ENCODE data around the gene CYCS.

Gene CYCS

DNA sequence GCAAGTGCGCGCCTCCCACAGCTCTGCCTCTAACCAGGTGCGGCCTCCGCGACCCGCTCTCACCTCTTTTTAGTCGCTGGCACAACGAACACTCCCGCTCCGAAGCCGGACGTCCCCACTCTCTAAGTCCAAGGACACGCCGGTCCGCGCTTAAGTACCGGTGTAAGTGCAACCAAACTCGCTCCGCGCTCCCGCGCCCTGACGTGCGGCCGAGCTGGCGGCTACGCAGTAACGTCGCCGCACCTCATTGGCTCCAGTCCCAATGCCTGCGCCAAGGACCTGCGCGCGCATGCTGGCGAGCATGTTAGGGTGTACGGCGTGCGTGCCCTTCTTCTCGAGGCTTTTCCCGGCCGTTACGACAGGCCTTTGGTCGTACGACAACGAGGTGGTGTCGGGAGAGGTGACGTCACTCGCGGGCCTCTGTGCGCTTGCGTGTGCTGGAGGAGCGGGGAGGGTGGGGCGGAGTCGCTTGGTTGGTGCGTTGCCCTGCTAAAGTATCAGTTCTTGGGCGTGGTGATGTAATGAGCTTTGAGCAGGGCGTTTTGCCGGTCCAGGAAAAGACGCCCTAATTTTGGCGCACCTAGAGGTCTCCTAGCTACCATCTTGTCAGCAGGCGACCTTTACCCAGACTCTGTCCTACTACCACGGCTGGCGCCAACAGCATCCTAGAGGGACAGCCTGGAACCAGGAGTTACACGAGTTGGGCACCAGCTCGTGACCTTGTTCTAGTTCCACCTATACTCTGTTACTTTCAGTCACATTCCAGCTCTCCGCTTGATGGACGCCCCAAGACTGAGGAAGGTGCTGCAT is at the start of gene CYCS:
Gene CYCS, minus strand, starts transcription at position 124 of the 810 bp plus-strand sequence. CDS start 1,141 bp downstream, outside the sequence.
- DNase-seq: peak; percentile 90 to 100 (median 99)

DNA sequence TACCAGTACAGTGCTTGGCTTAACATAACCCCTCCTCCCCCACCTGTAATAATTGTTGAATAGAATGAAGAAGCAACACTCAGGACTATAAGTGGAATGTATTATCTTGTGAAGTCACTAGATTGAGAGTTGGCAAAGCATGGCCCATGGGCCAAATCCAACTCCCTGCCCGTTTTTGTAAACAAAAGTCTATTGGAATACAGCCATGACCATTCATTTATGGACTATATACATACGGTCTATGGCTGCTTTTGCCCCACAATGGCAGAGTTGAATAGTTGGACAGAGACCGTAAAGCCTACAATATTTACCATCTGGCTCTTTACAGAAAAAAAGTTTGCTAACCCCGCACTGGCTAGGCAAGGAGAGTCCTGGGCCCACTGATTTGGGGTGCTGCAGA is 48.1 kb upstream of the CYCS start:
- no peak for DNase-seq

DNA sequence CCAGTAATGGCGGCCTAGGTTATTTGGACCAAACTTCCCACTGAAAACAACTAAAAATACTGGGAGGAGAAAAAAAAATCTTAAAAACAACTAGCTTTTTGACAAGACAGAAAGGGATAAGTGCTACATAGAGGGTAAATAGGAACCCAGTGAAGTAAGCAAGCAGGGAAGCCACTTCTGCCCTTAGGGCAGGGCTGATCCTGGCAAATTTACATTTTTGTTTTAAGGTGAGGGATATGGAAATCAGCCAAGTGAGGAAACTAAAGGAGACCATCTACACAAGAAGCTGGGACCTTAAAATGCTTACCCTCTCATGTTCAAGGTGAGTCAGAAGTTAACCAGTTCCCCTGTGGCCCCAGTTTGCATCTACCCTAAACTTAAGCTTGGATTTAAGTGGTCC is 46.5 kb upstream of the CYCS start:
- DNase-seq: no peak

DNA sequence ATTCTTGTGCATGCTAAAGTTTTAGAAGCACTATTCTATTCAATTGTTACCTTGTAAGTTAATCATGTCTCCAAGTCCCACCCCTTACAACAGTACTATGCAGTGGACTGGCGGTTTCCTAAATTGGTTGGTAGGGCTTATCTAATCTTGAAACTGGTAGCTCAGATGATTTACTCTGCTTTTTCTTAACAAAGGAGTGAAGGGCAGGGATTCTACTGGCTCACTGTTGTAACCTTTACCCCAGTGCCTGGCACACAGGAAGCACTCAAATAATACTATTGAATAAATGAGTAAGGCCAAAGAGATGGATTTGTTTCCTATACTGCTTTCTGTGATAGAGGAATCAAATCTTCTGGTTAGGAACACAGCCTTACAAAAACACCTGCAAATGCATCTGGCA is 46.0 kb upstream of the CYCS start:
- no peak for DNase-seq

DNA sequence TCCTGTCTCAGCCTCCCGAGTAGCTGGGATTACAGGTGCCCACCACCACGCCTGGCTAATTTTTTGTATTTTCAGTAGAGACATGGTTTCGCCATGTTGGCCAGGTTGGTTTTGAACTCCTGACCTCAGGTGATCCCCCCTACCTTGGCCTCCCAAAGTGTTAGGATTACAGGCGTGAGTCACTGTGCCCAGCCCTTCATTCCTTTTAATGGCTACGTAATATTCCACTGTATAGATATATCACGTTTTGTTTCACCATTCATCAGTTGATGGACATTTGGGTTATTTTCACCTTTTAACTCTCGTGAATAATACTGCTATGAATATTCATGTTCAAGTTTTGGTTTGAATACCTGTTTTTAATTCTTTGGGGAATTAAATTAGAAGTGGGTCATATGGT is 44.6 kb upstream of the CYCS start:
- no peak for DNase-seq

DNA sequence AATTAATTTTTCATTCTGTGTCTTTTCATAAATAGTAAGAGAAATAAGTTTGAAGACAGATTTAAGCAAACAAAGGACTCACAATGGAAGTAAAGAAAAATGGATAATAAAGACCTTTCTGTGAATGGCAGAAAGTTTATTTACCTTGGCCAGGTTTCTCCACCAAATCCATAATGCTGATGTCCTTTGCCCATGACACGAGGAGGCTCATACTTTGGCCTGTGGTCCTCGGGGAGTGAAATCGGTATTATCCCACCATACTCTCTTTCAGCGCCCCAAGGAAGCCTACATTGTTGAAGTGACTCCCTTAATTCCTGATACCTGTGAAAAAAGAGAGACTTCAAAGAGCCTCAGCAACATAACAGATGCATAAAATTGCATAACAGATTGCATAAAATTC is 43.1 kb upstream of the CYCS start:
- no peak for DNase-seq

DNA sequence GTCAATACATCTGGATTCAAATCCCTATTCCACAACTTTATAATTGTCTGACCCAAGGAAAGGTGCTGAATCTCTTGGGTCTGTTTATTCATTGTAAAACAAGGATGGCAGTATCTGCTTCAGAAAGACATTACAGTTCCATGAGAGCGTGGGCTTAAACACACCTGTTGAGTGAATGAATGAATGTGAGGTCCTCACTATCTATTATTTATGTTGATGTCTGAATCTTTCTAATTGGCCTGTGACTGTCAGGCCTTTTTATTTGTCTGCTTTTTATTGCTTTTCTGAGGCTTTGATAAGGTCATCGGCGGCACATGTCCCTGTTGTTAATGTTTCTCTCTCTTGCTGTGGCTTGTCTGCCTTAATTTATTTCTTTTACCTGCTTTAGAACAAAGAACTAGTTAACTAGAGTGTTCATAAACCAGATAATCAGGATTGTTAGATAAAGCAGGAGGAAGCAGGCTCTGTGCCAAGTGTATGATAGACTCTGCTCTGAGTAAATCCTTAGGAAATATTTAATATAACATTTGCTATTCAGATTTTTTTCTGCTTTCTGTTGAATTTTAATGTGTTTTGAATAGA is 42.3 kb upstream of the CYCS start:
- no peak for DNase-seq

DNA sequence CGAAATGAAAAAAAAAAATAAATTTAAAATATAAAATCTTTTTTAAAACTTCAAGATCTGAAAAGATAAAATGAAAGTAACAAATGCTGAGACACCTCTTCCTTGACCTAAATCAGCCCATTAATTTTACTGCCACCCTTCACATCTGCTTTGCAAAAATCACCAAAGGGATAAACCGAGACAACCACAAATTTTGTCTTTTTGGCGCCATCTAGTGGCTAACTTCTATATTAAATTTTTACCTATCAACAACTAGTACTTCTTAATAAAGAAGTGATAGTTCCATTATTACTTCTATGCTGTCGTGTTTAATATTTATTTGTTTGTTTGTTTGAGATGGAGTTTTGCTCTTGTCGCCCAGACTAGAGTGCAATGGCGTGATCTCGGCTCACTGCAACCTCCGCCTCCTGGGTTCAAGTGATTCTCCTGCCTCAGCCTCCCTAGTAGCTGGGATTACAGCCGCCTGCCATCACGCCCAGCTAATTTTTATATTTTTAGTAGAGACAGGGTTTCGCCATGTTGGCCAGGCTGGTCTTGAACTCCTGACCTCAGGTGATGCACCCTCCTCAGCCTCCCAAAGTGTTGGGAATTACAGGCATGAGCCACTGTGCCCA is 35.0 kb upstream of the CYCS start:
- peak in 1 of 51 donors; percentile 10 for DNase-seq

DNA sequence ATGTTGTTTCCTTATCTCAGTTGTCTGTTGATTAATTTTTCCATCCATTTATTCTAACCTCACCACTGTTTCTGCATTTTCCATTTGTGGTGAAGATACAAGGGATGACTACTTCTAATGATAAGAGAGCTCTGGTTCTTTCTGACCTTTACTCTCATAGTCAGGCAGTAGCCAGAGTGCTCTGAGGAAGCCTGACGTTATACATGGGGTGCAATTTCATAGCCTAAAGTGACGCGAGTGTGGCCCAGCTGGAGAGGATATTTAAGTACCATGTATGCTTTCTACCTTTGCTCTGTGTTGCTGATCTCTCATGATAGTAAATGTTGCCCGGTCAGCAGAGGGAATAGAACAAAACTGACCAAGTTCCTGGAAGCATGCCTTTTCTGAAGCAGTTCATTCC is 33.9 kb upstream of the CYCS start:
- DNase-seq: no peak

DNA sequence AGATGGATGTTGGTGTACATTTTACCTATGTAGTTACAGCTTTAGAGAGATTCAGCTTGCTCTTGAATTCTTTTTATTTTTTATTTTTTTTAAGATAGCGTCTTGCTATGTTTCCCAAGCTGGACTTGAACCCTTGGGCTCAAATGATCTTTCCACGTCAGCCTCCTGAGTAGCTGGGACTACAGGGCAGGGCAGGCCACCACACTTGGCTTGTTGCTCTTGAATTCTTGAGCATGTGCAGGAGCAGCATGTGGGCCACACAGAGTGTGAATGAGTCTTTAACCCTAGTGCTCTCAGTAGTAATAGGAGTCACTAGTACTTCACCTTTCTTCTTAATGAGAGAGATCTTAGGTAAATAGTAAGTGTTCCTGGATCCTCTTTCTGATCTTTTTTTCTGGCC is 26.7 kb upstream of the CYCS start:
- no peak for DNase-seq

DNA sequence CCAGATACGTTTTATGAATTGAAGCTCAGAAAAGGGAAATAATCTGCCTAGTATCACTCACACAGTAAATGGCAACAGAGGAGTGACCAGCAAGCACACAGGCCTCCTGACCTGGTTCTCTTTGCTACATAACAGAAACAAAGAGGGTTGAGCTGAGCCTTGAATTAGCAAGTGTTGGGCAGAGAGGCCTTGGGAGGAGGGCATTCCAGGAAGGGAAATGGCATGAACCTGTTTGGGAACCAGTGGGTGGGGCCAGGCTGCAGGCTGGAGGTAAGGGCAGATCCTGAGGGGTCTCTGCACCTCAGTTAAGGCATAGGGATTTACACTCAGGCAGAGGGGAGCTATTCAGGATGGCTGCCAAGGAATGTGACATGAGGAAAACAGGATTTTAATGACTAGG is 24.8 kb upstream of the CYCS start:
- DNase-seq: no peak

DNA sequence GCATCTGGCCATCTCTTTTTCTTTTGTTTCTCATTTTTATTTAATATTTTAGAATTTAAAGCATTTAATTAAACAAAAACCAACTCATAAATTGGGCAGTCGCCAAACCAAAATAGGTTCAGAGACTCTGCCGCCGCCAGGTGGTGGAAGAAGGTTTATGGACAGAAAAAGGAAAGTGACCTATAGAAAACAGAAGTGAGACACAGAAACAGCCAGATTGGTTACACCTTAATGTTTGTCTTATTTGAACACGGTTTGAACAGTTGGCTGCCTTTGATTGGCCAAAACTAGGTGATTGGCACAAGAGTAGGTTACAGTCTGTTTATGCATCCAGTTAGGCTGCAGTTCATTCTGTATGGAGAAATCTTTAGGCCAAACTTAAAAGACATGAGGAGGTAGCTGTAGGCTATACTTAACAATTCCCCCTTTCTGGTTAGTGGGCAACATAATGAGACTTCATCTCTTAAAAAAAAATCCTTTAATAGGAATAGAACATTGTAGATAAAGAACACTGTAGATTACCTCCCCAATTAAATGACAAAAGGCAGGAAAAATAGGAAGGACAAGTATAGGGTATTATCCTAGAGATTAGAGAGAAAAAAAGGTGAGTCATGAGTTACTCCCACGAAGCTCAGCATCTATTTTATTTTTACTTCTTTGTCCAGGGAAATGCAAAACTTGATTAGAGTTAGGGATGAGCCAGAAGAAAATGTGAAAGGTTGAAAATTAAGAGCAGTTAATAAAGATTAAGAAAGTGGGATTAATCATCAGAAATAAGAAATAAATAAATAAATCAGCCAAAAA is 23.9 kb upstream of the CYCS start:
- DNase-seq: no peak

DNA sequence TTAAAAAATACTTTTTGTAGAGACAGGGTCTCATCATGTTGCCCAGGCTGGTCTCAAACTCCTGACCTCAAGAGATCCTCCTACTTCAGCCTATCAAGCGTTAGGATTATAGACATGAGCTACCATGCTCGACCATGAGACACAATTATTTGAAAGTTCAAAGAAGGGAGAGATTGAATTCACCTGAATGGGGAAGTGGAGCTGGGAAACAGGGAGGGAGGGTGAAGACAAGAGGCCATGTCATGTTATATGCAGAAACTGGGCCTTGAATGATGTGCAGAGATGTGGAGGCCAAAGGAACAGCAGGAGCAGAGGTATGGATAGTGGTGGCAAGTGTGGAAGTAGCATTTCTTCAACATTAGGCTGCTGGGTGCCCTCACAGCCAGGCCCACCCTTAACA is 18.7 kb upstream of the CYCS start:
- DNase-seq: no peak

DNA sequence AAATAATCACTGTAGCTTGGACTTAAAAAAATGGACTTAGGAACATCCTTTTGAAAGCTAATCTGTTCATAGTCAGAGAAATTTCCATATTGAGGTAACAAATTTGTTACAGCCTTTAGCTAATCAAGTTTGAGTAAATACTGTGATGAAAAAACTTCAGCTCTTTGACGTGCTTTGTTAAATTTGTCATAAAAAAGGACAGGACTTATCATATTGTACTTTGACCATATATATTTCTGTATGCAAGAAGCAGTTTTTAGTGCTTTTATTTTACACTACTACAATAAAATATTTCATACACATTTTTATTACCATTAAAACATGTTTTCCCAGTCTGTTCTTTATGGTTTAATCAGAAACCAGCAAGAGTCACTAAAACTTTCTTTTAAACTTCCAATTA is 14.5 kb upstream of the CYCS start:
- no peak for DNase-seq

DNA sequence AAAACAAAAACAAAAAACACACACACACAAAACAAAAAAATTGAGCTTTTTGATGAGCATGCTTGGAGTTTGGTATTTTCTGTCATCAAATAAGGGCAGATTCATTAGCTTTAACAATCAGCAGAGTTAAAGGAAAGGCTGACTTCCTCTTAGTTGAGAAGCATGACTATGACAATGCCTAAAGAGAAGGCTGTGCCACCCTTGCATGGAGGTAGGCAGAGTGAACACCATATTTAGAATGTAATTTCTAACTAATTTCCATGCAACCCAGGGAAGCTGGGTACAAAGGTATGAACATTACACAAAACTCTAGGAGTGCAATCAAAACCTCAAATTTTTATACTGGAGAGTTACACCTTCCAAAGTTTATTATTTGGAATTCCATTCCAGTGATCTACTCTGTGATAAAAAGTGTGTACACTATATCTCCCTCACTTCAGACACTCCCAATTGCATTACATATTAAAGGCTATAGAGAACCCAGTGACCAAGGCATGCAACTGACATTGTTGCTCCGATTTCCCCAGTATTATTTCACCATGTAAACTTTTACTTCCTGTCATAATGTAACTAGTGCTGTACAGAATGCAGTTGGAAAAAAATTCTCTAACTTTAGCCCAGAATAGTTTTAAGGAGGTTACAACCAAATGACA is 9.4 kb upstream of the CYCS start:
- no peak for DNase-seq

DNA sequence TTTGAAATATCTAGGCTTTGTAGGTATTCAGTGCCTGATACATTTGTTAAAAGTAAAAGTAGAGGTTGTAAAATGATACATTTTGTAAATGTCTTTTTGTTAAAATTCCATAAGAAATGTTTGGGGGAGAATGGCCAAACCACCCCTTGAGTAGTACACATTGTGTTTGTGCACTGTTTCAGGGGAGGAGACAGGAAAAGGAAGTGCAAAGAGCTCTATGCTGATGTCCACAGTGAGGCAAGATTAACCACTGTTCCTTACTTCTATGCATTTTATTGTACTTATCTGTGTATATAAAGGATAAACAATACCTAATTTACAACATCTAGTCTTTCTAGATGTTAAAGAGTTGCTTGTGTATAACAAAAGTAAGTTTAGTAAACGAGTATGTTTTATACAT is 7.4 kb upstream of the CYCS start:
- no peak for DNase-seq

DNA sequence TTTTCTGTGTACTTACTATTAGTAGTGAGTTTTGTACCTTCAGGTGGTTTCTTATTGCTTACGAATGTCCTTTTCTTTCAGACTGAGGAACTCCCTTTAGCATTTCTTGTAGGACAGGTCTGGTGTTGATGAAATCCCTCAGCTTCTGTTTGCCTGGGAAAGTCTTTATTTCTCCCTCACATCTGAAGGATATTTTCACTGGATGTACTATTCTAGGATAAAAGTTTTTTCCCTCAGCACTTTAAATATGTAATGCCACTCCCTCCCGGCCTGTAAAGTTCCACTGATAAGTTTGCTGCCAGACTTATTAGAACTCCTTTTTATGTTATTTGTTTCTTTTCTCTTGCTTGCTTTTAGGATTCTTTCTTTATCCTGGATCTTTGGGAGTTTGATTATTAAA is 1.7 kb upstream of the CYCS start:
- no peak for DNase-seq

DNA sequence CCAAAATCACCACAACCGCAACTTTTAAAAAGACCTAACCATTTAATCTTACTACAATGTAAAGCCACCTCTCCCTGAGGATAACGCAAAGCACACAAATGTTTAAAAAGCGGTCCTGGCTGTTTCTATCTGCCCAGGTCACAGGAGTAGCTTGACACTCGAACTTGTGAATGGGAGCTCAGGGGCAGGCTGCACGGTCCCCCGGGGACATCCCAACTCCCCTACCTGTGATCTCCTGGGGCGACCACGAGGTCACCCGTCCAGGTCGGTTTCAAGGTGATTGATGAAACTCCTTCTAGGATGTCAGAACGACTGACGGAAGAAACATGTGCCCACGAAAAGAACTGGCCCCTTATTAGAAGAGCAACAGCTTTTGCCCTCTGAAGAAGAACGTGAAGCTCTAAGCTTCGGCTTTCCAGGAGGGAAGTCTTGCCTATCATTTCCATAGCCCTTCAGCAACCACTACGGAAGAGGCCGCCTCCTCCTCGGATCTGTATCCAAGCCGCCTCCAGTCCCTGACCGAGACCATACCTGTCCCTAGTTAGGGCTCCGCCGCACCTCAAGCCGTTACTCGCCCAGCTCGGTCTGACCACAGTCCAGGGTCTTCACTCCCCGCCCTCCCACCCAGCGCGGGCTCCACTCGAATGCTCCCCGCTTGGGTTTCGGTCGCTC is 459 bp downstream of the CYCS start:
- DNase-seq: peak in 5 of 51 donors; percentile 8 to 74 (median 43)

DNA sequence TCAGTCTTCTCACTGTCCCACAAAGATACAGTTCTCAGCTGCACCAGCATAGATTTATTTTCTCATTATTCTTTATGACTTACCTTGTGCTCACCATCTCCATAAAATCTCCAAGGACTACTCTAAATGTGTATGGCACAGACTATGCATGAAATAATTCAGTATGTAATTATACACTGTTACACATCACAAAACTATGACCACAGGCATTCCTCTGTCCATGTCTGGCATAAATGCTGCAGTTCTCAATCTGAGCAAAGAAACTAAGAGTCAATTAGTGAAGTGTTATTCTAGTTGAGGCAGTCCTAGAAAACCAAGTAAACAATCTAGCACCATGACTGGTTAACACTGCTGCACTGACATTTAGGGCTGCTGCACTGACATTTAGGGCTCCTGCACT is 2.7 kb downstream of the CYCS start:
- no peak for DNase-seq

DNA sequence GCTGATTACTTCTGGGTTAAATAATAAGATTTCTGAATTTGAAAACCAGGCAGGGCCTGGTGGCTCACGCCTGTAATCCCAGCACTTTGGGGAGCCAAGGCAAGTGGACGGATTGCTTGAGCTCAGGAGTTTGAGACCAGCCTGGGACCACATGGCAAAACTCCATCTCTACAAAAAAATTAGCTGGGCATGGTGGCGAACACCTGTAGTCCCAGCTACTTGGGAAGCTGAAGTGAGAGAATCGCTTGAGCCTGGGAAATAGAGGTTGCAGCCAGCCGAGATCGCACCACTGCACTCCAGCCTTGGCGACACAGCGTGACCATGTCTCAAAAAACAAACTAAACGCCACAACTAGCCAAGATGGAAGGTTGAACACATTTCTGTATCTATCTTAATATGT is 3.5 kb downstream of the CYCS start:
- no peak for DNase-seq

DNA sequence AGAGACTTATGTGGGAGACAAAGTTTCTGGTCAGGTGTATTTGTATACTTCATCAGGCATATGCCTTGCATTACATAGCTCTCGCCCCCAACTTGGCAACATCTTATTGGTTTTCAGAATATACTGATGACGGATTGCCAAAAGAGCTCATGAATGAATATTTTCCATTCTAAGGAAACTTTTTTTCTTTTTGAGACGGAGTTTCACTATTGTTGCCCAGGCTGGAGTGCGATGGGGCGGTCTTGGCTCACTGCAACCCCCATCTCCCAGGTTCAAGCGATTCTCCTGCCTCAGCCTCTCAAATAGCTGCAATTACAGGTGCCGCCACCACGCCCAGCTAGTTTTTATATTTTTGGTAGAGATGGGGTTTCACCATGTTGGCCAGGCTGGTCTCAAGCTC is 6.0 kb downstream of the CYCS start:
- no peak for DNase-seq
